Measurements from ENCODE around the gene ATP5PO.

ATP5PO gene

DNA sequence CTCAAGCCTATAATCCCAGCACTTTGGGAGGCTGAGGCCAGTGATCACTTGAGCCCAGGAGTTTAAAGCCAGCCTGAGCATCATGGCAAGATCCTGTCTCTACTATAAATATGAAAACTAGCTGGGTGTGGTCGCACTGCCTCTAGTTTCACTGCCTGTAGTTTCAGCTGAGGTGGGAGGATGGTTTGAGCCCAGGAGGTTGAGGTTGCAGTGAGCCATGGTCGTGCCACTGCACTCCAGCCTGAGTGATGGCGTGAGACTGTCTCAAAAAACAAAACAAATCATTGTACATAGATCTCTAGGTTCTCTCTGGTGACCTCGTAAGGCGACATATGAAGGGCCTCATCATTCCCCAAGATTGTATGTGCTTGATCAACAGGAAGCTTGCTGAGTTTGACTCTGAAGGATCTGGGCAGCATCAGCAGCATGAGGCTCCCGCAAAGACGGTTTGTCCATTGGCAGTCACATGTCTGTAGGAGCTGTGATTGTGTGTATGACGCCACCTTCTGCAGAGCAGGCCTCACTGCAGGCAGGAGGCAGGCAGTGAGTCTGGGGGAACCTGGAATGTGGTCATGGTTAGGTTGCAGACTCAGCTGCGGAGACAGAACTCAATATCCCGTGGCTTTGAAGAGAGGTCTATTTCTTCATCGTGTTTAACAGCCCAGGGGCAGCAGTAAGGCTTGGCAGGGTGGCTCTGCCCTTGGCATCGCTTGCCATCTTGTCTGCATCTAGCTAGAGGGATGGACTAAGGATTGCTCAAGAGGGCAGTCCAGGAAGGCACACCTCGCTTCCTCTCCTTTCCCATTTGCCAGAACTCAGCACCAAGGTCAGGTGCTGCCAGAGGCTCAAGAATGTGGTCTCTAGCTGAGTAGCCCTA, 14.0 kb downstream of the ATP5PO start:
- TF ChIP-seq, protein P1, sequence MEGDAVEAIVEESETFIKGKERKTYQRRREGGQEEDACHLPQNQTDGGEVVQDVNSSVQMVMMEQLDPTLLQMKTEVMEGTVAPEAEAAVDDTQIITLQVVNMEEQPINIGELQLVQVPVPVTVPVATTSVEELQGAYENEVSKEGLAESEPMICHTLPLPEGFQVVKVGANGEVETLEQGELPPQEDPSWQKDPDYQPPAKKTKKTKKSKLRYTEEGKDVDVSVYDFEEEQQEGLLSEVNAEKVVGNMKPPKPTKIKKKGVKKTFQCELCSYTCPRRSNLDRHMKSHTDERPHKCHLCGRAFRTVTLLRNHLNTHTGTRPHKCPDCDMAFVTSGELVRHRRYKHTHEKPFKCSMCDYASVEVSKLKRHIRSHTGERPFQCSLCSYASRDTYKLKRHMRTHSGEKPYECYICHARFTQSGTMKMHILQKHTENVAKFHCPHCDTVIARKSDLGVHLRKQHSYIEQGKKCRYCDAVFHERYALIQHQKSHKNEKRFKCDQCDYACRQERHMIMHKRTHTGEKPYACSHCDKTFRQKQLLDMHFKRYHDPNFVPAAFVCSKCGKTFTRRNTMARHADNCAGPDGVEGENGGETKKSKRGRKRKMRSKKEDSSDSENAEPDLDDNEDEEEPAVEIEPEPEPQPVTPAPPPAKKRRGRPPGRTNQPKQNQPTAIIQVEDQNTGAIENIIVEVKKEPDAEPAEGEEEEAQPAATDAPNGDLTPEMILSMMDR (IDR thresholded peaks at IDR 0.05): peak; percentile 67

DNA sequence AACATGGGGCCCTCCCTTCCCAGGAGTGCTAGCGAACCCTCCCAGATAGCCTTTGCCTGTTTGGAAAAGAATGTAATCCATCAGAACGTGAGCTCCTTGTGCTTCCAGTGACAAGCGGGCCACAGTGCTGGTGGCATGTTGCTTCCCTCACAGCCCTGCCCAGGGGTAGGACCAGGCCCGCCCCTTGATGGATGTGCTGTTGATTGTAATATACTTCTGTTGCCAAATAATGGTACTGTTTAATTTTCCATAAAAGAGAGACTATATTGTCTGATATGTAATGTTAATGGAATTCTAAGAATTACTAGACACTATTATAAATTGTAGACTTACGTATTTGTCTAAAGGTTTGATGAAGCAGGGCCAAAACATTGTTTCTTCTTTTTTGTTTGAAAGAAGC, 16.4 kb downstream of the ATP5PO start:
- TF ChIP-seq, protein P1 (IDR thresholded peaks at IDR 0.05): no peak

DNA sequence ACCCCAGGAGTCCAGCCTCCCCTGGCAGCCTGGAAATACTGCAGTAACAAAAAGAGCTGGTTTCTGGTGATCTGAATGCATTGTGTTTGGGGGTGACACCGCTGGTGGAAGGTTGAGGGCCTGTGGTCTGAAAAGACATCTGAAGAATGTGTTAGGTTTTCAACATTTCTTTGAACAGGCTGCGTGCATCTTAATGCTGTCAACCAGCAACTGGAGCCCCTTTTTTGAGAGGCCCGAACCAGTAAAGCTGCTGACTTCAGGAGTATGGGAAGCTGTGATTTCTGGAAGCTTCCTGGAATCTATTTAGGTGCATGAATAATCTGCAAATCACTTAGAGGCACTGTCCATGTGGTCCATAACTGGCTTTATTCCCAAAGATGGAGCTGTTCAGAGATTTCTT, 17.0 kb downstream of the ATP5PO start:
- TF ChIP-seq, protein P1 (IDR thresholded peaks at IDR 0.05): no peak

DNA sequence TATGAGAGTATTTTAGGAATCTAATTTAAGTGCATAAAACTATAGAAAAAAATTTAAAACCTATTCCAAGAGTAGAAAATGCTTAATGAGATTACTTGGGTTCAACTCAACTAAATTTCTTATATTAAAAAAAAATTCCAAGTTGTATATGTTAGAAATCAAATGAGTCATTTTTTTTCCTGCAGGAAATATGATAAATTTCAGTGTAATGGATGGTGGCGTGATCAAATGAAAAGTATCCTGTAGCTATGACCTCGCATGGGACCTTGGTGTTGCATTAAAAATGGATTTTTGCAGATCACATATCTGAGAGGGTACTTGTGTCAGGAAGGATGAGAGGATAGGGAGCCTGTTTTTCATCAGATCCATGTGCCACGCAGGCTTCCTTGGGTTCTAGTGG, 17.9 kb downstream of the ATP5PO start:
- TF ChIP-seq, protein P1 (IDR thresholded peaks at IDR 0.05): no peak

DNA sequence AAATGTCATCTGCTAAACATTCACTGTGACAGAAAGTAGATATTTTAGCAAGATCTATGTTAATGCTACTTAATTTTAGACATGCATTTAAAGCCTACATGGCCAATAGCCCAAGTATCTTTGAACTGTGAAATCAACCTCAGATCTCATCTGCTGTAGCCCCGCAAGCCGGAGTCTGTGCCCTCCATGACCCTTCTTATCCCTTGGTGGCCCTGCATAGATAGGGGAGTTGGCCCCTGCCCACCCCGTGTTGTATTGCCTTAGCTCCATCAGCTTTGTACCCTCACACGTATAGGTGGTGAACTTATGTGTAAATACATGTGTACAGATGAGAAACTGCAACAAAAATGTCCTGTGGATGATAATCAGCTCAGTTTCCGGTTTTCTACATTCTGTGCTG, 18.5 kb downstream of the ATP5PO start:
- TF ChIP-seq, protein P1 (IDR thresholded peaks at IDR 0.05): no peak

DNA sequence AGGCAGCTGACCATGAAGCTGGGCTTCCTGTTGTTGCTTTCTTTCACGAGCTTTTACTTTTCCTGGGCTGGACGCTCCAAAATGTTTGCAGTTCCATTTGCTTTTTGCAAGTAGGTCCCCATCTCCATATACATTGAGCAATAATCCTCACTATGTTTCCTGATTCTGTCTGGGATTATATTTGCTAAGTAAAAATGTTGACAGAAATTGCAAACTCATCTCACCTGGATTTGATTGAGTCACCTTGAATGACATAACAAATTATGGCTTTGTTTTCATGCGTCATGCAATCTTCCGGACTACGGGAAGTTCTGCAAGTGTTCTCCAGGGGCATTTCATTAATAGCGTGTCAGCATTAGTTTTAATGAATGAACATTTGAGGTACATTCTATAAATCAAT, 18.9 kb downstream of the ATP5PO start:
- TF ChIP-seq, protein P1 (IDR thresholded peaks at IDR 0.05): no peak

DNA sequence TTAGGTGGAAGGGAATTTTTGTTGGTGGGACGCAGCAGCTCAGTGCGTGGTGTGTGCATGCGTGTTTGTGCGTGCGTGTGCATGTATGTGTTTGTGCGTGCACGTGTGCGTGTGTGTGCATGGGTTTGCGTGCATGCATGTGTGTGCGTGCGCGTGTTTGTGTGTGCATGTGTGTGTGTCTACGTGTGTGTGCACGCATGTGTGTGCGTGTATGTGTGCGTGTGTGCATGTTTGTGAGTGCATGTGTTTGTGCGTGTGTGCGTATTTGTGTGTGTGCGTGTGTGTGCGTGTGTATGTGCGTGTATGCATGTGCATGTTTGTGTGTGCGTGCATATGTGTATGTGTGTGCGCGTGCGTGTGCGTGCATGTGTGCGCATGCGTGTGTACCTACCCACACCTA, 20.2 kb downstream of the ATP5PO start:
- TF ChIP-seq, protein P1 (IDR thresholded peaks at IDR 0.05): no peak

Data from LNCAP (cell line).